DMS79 treated with DMSO at 0.1 percent for 48 hours (cell line): ENCODE measurements around the gene GSTM5.
"Not testable (repeated sequence)": the region's sequence is repeated elsewhere in the genome, so short reads cannot be mapped to it uniquely, and the experiment has no call there.

Source experiments
- DNase-seq: peaks from one replicate; lab custom pipeline; 2025; lab: John Stamatoyannopoulos, UW

The GSTM5 gene

DNA sequence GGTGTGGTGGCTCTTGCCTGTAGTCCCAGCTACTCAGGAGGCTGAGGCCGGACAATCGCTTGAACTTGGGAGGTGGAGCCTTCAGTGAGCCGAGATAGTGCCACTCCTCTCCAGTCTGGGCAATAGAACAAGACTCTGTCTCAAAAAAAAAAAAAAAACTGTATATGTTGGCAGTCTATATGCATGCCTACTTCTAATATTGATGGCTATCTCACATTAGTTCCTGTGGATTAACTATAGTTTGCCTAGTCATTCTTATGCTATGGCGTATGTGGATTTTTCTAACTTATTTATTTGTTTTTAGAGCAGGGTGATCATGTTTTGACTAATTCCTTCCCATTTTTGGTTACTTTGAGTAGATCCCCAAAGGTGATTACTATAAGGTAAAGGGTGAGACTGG lies 15.0 kb upstream of the GSTM5 start:
- no peak for DNase-seq

- DNase-seq, result not testable (repeated sequence)
These were observed 14.2 kb upstream of the GSTM5 start for GRCh38 chr1:109697861-109698260.

DNA sequence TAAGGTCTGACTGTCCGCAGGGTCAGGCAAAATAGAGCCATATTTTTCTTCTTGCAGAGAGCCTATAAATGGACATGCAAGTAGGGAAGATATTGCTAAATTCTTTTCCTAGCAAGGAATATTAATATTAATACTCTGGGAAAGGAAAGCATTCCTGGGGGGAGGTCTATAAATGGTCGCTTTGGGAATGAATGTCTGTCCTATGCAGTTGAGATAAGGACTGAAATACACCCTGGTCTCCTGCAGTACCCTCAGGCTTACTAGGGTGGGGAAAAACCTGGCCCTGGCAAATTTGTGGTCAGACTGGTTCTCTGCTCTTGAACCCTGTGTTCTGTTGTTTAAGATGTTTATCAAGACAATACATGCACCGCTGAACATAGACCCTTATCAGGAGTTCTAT lies 9.1 kb upstream of the GSTM5 start:
- DNase-seq, result not testable (repeated sequence)

GRCh38 chr1:109704173-109704572 lies 7.9 kb upstream of the GSTM5 start:
- no peak for DNase-seq

DNA sequence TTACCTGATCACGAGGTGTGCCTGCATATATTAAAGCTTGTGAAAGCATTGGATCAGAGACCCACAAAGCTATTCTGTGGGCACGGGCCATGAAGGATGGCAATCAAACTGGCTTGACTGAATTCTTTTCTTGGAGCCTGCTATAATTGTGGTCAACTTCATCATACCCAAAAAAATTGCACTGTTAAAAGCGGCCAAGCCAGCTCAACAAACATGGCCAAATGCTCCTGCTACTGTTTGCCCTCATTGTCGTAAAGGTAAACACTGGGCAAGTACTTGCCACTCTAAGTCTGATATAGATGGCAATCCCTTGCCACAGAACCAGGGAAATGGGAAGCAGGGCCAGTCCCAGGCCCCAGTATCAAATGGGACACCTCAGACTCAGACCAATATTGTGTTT lies 6.6 kb upstream of the GSTM5 start:
- DNase-seq, result no peak

- not testable (repeated sequence) for DNase-seq
These were observed 3.1 kb upstream of the GSTM5 start for GRCh38 chr1:109708949-109709348.

DNA sequence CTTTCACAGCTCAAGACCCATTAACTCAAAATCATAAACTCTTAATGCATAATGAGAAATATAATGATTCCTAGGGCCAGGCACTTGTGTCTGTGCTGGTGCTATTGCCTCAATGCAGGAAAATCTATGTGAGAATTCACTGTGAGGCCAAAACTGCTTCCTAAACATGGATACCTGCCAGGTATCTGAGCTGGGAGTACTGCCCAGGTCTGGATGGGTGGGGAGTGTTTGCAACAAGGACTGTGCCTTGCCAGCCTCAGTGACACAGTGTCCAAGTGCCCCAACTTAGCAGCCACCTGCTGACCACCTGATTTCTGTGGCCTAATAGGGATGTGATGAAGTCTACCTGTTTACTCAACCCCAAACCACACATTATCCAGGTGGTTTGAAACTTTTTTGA lies 2.2 kb upstream of the GSTM5 start:
- not testable (repeated sequence) for DNase-seq

DNA sequence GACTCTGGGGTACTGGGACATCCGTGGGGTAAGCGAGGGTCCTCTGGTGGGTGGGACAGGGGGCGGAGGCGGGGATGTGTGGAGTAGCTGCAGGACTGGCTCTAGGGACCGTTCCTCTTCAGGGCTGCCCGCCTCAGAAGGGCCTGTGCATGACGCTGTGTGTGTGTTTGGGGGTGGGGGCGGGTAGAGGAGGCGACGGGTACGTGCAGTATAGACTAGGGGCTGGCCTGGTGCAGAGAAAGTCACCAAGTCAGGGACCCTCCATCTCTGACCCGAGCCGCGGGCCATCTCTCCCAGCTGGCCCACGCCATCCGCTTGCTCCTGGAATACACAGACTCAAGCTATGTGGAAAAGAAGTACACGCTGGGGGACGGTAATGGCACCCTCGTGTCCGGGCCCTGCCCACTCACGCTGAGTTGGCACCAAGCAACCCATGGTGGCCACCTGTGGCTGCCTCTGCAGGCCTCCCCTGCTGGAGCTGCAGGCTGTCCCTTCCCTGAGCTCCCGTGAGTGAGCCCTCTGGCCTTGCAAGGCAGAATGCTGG lies 342 bp downstream of the GSTM5 start:
- DNase-seq, result no peak

GRCh38 chr1:109713636-109714035 lies 1.6 kb downstream of the GSTM5 start:
- no peak for DNase-seq

GRCh38 chr1:109714661-109715372 lies 2.8 kb downstream of the GSTM5 start:
- no peak for DNase-seq

GRCh38 chr1:109716121-109716520 lies 4.1 kb downstream of the GSTM5 start:
- no peak for DNase-seq

- no peak for DNase-seq
These were observed 4.6 kb downstream of the GSTM5 start for GRCh38 chr1:109716570-109717090.

- DNase-seq, result no peak
These were observed 5.7 kb downstream of the GSTM5 start for GRCh38 chr1:109717729-109718128.

DNA sequence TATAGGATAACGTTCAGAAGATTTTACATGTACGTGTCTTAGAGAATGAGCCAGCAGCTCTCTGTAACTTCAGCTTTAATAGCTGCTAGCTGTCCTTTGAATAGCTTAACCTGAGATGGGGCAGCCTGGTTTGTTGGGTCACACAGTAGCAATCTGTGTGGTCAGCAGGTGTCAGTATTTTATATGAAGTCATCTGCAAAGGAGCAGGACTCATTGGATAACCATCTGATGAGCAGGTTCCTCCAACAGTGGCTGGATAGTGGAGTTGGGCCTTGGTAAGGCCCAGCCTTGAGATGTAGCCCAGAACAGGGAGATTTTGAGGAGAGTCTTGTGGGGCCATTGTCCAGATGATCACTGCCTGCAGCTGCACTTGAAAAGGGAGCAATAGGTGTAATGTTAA lies 6.4 kb downstream of the GSTM5 start:
- DNase-seq, result no peak

- DNase-seq, result no peak
These were observed 7.3 kb downstream of the GSTM5 start for GRCh38 chr1:109719337-109719837.

- no peak for DNase-seq
These were observed 9.0 kb downstream of the GSTM5 start for GRCh38 chr1:109721042-109721441.

GRCh38 chr1:109721971-109722370 lies 9.9 kb downstream of the GSTM5 start:
- DNase-seq, result no peak

DNA sequence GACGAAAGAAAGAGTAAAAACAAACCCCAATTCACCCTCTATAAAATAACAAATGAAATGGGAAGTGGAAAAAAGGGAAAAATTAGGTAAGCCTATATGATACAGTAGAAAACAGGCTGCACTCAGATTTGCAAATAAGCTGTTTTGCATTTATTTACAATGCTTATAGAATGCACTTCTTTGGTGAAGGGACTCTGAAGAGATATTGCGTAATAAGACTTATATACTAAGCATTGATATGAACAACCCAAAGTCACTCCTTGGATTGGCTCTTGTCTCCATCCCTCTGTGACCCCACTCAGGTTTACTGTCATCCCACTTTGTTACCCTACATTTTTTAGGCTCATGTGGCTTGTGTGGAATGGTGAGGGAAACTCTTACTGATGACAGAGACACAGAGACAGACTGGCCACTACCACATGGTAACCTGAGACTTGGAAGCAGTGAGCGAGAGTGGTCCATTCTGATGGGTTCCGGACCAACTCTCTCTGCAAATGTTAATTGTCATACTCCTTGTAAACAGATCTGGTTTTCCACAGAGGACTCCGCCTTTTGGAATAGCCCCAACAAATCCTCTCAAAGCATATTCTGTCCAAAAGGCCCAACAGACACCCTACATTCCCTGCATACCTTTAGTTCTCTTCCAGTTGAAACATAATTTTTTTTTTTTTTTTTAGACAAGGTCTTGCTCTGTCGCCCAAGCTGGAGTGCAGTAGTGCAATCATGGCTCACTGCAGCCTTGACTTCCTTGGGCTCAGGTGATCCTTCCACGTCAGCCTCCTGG lies 11.0 kb downstream of the GSTM5 start:
- no peak for DNase-seq

GRCh38 chr1:109724933-109725332 lies 12.9 kb downstream of the GSTM5 start:
- DNase-seq, result no peak

DNA sequence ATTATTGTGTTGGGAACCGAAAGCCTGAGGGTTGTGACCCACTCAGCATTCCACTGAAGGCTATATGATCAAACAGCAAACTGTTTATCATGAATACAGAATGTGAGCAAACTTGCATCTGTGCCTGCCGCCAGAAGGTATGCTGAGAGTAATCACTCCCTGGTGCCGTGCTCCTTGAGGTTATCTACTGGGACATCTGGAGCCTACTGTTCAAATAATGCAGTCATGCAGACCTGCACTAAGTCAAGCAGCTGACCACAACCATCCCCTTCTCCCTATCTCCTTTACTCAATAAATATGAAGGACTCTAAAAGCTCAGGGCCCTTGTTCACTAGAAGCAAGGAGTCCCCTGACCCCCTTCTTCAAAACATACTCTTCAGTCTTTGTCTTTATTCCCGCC lies 13.5 kb downstream of the GSTM5 start:
- no peak for DNase-seq

DNA sequence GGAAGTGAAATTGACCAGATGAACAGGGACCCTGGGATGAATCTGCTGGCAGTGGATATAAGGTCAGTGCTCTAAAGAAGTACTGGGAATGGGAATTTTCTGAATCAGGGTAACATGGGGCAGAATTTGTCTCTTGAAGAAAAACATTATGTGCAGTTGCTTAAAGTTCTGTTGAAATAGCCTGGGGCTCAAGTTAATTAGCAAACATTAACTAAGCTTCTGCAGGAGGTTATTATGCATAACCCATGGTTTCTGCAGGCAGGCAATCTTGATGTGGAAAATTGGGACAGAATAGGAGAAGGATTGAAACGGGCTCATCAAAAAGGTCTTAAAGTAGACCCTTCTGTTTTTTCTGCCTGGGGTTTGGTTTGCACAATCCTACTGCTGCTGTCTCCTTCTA lies 14.0 kb downstream of the GSTM5 start:
- no peak for DNase-seq

DNA sequence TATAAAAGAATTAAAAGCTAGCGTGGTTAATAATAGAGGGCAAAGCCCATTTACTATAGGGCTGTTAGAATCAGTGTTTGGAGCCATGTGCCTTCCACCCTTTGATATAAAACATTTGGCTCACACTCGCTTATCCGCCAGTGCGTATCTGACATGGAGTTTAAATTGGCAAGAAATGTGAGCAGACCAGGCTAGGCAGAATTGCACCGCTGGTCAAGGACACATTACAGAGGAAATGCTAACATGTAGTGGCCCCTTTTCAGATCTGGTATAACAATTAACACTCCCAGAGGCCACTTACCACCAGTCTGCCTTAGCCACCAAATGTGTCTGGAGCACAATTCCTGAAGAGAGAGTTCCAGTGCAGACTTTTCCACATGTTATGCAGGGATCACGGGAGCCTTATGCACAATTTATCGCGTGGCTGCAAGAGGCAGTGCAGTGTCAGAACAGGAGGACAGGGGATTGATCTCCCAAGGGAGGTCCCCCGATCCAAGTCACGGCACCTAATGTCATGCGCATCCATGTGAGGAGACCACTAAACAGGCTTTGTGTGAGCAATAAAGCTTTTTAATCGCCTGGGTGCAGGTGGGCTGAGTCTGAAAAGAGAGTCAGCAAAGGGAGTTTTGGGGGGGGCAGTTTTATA lies 14.8 kb downstream of the GSTM5 start:
- DNase-seq, result no peak
